Measurements from ENCODE around the gene SNIP1.
A peak's percentile ranks its signal among the peaks of the same experiment; 100 is the strongest.
"Not testable (repeated sequence)": the region's sequence is repeated elsewhere in the genome, so short reads cannot be mapped to it uniquely, and the experiment has no call there.

The SNIP1 gene

DNA sequence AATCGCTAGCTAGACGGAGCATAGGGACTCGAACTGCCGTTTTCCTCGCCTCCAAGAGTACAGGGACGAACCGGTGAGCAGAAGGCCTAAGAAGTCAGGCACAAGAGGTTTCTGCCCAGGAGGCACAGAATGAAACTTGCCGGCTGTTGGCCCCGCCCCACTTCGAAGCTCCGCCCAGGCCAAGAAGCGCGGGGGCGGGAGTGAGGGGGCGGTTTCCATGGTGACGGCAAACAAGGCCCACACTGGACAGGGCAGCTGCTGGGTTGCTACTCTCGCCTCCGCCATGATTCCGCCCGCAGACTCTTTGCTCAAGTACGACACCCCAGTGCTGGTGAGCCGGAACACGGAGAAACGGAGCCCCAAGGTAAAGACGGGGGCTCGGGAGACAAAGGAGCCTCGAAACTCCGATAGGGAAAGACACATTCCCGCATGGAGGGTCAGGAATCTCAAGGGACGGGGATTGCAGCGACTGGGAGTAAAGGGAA, 2.7 kb upstream of the SNIP1 start, which contains the start of gene DNALI1:
TSS of gene DNALI1 (plus strand) at position 229 of the 485 bp plus-strand sequence. CDS start at position 284, 55 bp downstream.
- peak within 1 kb of the TSS; percentile 42 for H3K9ac ChIP-seq (ENCODE audit: low read depth, low read length)
- no peaks in the 10 kb centered on the region for H3K9me3 ChIP-seq (ENCODE audit: control insufficient read depth, insufficient read depth, low read length)
- H3K4me3 ChIP-seq (ENCODE audit: low read depth, low read length), result peak within 1 kb of the TSS; percentile 62
- H3K36me3 ChIP-seq (ENCODE audit: control insufficient read depth, insufficient read depth, low read length), result no peaks in the 10 kb centered on the region
- no peaks in the 10 kb centered on the region for H3K27me3 ChIP-seq (ENCODE audit: control insufficient read depth, insufficient read depth, low read length)
- H3K4me1 ChIP-seq (ENCODE audit: control insufficient read depth, insufficient read depth, low read length), result peaks cover 6% of the 10 kb centered on the region

GRCh38 chr1:37553598-37553926, 531 bp downstream of the SNIP1 start:
- Histone ChIP-seq H3K27me3 (ENCODE audit: control insufficient read depth, insufficient read depth, low read length) (no peaks in the 10 kb centered on the region), H3K9ac (ENCODE audit: low read depth, low read length) (peak overlapping the region; percentile 77), H3K4me1 (ENCODE audit: control insufficient read depth, insufficient read depth, low read length) (peaks cover 6% of the 10 kb centered on the region), H3K4me3 (ENCODE audit: low read depth, low read length) (peak overlapping the region; percentile 93), H3K36me3 (ENCODE audit: control insufficient read depth, insufficient read depth, low read length) (no peaks in the 10 kb centered on the region), H3K9me3 (ENCODE audit: control insufficient read depth, insufficient read depth, low read length) (no peaks in the 10 kb centered on the region)

DNA sequence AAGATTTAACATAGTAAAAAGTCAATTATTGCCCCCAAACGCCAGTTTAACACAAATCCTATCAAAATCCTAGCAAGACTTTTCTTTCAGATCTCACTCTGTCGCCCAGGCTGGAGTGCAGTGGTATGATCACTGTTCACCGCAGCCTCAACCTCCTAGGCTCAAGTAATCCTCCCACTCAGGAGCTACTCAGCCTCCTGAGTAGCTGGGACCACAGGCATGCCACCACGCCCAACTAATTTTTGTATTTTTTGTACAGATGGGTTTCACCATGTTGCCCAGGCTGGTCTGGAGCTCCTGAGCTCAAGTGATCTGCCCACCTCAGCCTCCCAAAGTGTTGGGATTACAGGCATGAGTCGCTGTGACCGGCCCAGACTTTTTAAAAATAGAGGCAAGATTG, 4.8 kb downstream of the SNIP1 start:
- Histone ChIP-seq H3K9me3 (ENCODE audit: control insufficient read depth, insufficient read depth, low read length) (no peaks in the 10 kb centered on the region), H3K9ac (ENCODE audit: low read depth, low read length) (no peak overlapping the region), H3K27me3 (ENCODE audit: control insufficient read depth, insufficient read depth, low read length) (no peaks in the 10 kb centered on the region), H3K4me1 (ENCODE audit: control insufficient read depth, insufficient read depth, low read length) (peaks cover 3% of the 10 kb centered on the region), H3K4me3 (ENCODE audit: low read depth, low read length) (no peak overlapping the region), H3K36me3 (ENCODE audit: control insufficient read depth, insufficient read depth, low read length) (peaks cover 6% of the 10 kb centered on the region)

GRCh38 chr1:37545019-37545418, 9.1 kb downstream of the SNIP1 start:
- H3K36me3 ChIP-seq (ENCODE audit: control insufficient read depth, insufficient read depth, low read length), result peaks cover 6% of the 10 kb centered on the region
- H3K9ac ChIP-seq (ENCODE audit: low read depth, low read length), result no peak overlapping the region
- H3K9me3 ChIP-seq (ENCODE audit: control insufficient read depth, insufficient read depth, low read length), result no peaks in the 10 kb centered on the region
- H3K4me1 ChIP-seq (ENCODE audit: control insufficient read depth, insufficient read depth, low read length), result no peaks in the 10 kb centered on the region
- no peaks in the 10 kb centered on the region for H3K27me3 ChIP-seq (ENCODE audit: control insufficient read depth, insufficient read depth, low read length)
- H3K4me3 ChIP-seq (ENCODE audit: low read depth, low read length), result no peak overlapping the region

DNA sequence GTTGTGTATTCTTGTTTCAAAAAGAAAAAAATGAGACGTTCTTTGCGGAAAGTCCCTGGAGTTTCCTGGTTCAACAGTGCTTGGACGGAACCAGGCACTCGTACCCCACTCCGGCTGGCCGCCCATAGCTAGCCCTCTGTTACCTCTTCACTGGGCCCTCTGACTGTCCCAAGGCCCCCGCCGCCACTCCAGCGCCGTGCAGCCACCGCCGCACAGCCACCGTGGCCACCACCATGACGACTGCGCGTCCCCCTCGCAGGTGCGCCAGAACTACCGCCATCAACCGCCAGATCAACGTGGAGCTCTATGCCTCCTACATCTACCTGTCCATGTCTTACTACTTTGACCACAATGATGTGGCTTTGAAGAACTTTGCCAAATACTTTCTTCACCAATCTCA, 9.6 kb downstream of the SNIP1 start:
- no peak overlapping the region for H3K4me3 ChIP-seq (ENCODE audit: low read depth, low read length)
- no peaks in the 10 kb centered on the region for H3K27me3 ChIP-seq (ENCODE audit: control insufficient read depth, insufficient read depth, low read length)
- no peak overlapping the region for H3K9ac ChIP-seq (ENCODE audit: low read depth, low read length)
- H3K9me3 ChIP-seq (ENCODE audit: control insufficient read depth, insufficient read depth, low read length), result no peaks in the 10 kb centered on the region
- peaks cover 7% of the 10 kb centered on the region for H3K36me3 ChIP-seq (ENCODE audit: control insufficient read depth, insufficient read depth, low read length)
- H3K4me1 ChIP-seq (ENCODE audit: control insufficient read depth, insufficient read depth, low read length), result no peaks in the 10 kb centered on the region

DNA sequence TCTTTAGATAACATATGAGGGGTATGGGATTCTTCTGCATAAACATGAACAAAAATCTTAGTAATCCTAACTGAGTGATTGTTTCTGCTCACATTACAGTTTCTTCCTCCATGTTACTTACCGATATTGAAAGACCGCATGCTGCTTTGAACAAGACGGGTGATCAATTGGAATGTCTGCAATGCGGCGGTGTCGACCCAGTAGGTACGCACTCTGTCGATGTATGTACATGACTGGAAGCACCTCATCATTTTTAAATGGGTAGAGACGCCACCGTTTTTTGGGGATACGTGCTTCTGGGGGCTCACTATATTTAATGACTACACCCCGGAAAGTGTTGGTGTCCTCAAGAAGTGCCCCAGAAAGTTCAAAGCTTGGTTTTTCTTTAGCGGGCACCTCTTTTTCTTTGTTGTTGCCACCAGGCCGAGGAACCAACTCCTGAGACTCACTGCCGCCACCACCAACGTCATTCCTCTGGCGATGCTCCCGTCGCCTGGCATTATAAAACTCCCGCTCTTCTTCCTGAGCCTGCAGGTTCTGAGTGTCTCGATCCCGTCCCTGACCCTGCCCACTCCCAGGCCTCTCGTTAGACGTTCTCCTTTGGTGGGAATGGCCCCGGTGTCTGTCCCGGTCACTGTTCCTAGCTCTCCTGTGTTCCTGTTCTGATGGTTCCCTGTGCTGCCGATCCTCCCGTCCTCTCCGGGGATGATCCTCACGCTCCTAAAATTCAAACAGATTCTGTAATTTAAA, 13.9 kb downstream of the SNIP1 start:
- H3K9me3 ChIP-seq (ENCODE audit: control insufficient read depth, insufficient read depth, low read length), result no peaks in the 10 kb centered on the region
- no peaks in the 10 kb centered on the region for H3K4me1 ChIP-seq (ENCODE audit: control insufficient read depth, insufficient read depth, low read length)
- H3K9ac ChIP-seq (ENCODE audit: low read depth, low read length), result no peak overlapping the region
- no peaks in the 10 kb centered on the region for H3K27me3 ChIP-seq (ENCODE audit: control insufficient read depth, insufficient read depth, low read length)
- H3K36me3 ChIP-seq (ENCODE audit: control insufficient read depth, insufficient read depth, low read length), result peaks cover 23% of the 10 kb centered on the region
- no peak overlapping the region for H3K4me3 ChIP-seq (ENCODE audit: low read depth, low read length)

DNA sequence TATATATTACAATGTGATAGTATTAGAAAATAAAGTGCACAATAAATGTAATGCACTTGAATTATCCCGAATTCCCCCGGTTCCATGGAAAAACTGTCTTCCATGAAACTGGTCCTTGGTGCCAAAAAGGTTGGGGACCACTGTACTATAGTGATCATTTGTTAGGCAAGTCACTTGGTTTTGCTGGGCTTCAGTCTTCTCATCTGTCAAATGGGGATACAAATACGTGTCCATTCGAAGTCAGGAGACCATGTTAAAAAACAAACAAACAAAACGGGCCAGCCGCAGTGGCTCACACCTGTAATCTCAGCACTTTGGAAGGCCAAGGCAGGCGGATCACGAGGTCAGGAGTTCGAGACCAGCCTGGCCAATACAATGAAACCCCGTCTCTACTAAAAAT, 14.9 kb downstream of the SNIP1 start:
- peaks cover 20% of the 10 kb centered on the region for H3K36me3 ChIP-seq (ENCODE audit: control insufficient read depth, insufficient read depth, low read length)
- not testable (repeated sequence) for H3K4me3 ChIP-seq (ENCODE audit: low read depth, low read length)

DNA sequence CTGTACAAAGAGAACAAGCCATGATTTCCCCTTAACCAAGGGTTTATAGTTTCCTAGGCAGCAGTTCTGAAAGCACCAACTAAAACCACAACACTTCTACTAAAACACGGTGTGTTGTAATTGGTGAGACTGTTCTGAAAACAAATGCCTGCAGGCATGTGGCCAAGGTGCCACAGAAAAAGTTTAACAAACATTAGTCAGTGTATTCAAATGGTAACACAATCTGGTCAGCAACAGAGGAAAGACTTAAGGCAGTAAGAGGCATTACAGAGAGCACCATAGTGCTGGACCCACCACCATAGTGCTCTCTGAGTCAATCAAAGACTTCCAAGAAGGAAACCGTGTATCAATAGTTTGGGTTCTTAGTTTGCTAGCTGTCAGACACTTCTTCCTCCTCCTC, 16.7 kb downstream of the SNIP1 start:
- no peak overlapping the region for H3K9ac ChIP-seq (ENCODE audit: low read depth, low read length)
- no peaks in the 10 kb centered on the region for H3K27me3 ChIP-seq (ENCODE audit: control insufficient read depth, insufficient read depth, low read length)
- peaks cover 20% of the 10 kb centered on the region for H3K36me3 ChIP-seq (ENCODE audit: control insufficient read depth, insufficient read depth, low read length)
- H3K4me3 ChIP-seq (ENCODE audit: low read depth, low read length), result no peak overlapping the region
- H3K9me3 ChIP-seq (ENCODE audit: control insufficient read depth, insufficient read depth, low read length), result no peaks in the 10 kb centered on the region
- no peaks in the 10 kb centered on the region for H3K4me1 ChIP-seq (ENCODE audit: control insufficient read depth, insufficient read depth, low read length)

More for the DNA sequence above, 14.9 kb downstream of the SNIP1 start:
- H3K27me3 ChIP-seq (ENCODE audit: control insufficient read depth, insufficient read depth, low read length); H3K9ac ChIP-seq (ENCODE audit: low read depth, low read length); H3K4me1 ChIP-seq (ENCODE audit: control insufficient read depth, insufficient read depth, low read length); H3K9me3 ChIP-seq (ENCODE audit: control insufficient read depth, insufficient read depth, low read length): not testable (repeated sequence)

DNA sequence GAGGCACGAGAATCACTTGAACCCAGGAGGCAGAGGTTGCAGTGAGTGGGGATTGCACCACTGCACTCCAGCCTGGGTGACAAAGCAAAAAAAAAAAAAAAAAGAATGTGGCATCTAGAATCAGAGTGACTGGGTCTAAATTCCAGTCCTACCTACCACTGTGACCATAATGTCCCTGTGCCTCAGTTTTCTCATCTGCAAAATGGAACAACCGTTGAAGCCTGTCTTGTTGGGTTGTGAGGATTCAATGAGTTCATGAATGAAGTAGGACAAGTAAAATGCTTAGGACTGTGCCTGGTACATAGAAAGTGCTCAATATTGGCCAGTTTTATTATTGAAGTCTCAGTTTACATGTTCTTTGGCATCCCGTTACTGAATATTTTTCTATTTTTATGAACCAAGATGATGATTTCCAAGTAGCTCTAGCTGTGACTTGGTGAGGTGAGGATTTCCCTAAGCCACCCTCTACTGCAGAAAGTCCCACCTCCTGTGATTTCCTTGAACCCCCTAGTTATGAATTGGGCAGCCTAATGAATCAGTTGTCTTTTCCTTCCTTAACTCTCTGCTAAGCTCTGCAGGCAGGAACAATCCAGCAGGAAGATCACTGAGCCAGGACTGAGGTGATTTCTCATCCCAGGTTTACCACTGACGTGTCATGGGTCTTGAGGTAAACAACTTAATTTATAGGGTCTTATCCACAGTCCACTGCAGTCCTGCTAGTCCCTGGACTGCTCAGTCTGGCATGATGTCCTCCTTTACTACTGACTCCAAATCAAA, 20.6 kb downstream of the SNIP1 start:
- H3K27me3 ChIP-seq (ENCODE audit: control insufficient read depth, insufficient read depth, low read length), result no peaks in the 10 kb centered on the region

GRCh38 chr1:37532418-37533156, 21.5 kb downstream of the SNIP1 start:
- not testable (repeated sequence) for H3K9ac ChIP-seq (ENCODE audit: low read depth, low read length); H3K4me1 ChIP-seq (ENCODE audit: control insufficient read depth, insufficient read depth, low read length); H3K36me3 ChIP-seq (ENCODE audit: control insufficient read depth, insufficient read depth, low read length); H3K9me3 ChIP-seq (ENCODE audit: control insufficient read depth, insufficient read depth, low read length); H3K4me3 ChIP-seq (ENCODE audit: low read depth, low read length); H3K27me3 ChIP-seq (ENCODE audit: control insufficient read depth, insufficient read depth, low read length)

More for the DNA sequence above, 20.6 kb downstream of the SNIP1 start:
- H3K9me3 ChIP-seq (ENCODE audit: control insufficient read depth, insufficient read depth, low read length), result no peaks in the 10 kb centered on the region
- H3K36me3 ChIP-seq (ENCODE audit: control insufficient read depth, insufficient read depth, low read length), result peaks cover 8% of the 10 kb centered on the region
- H3K4me3 ChIP-seq (ENCODE audit: low read depth, low read length), result no peak overlapping the region
- no peak overlapping the region for H3K9ac ChIP-seq (ENCODE audit: low read depth, low read length)
- H3K4me1 ChIP-seq (ENCODE audit: control insufficient read depth, insufficient read depth, low read length), result no peaks in the 10 kb centered on the region

- not testable (repeated sequence) for H3K9me3 ChIP-seq (ENCODE audit: control insufficient read depth, insufficient read depth, low read length); H3K36me3 ChIP-seq (ENCODE audit: control insufficient read depth, insufficient read depth, low read length); H3K4me1 ChIP-seq (ENCODE audit: control insufficient read depth, insufficient read depth, low read length); H3K4me3 ChIP-seq (ENCODE audit: low read depth, low read length); H3K27me3 ChIP-seq (ENCODE audit: control insufficient read depth, insufficient read depth, low read length); H3K9ac ChIP-seq (ENCODE audit: low read depth, low read length)
Observed at GRCh38 chr1:37529888-37530287, 24.2 kb downstream of the SNIP1 start.

All from iPS-15b (cell line).